ENCODE results near the gene ATP10D.

- no peak for TF ChIP-seq CTCF (IDR thresholded peaks at IDR 0.05)
- TF ChIP-seq ZFX (IDR thresholded peaks at IDR 0.05; ENCODE audit: borderline replicate concordance): no peak
Measured at GRCh38 chr4:47538825-47539154, 53.7 kb downstream of the ATP10D start.

Measured in 22Rv1 (cell line).